HuH-7.5 (cell line): ENCODE data around the gene TBC1D8.

Source experiments
- DNase-seq: peaks from one replicate; pipeline ENCODE4 v3.0.0; 2011; ENCODE audit warnings: low spot score

TBC1D8 gene

GRCh38 chr2:100976061-100976460, 175.1 kb downstream of the TBC1D8 start:
- no peak for DNase-seq

GRCh38 chr2:100975521-100975785, 175.7 kb downstream of the TBC1D8 start:
- DNase-seq, result no peak

GRCh38 chr2:100974712-100975520, 176.3 kb downstream of the TBC1D8 start:
- no peak for DNase-seq

- no peak for DNase-seq
Measured at GRCh38 chr2:100972452-100972851, 178.7 kb downstream of the TBC1D8 start.

GRCh38 chr2:100971221-100971620, 180.0 kb downstream of the TBC1D8 start:
- no peak for DNase-seq

GRCh38 chr2:100969998-100970397, 181.2 kb downstream of the TBC1D8 start:
- DNase-seq, result no peak

GRCh38 chr2:100968146-100969145, 182.7 kb downstream of the TBC1D8 start:
- DNase-seq, result no peak

- no peak for DNase-seq
Measured at GRCh38 chr2:100967716-100968115, 183.5 kb downstream of the TBC1D8 start.

GRCh38 chr2:100965596-100965995, 185.6 kb downstream of the TBC1D8 start:
- no peak for DNase-seq

- no peak for DNase-seq
Measured at GRCh38 chr2:100964681-100965169, 186.5 kb downstream of the TBC1D8 start.

- no peak for DNase-seq
Measured at GRCh38 chr2:100964222-100964621, 187.0 kb downstream of the TBC1D8 start.

- DNase-seq, result no peak
Measured at GRCh38 chr2:100963026-100963375, 188.2 kb downstream of the TBC1D8 start.

- no peak for DNase-seq
Measured at GRCh38 chr2:100962366-100963025, 188.7 kb downstream of the TBC1D8 start.

GRCh38 chr2:100960688-100961087, 190.5 kb downstream of the TBC1D8 start:
- DNase-seq, result no peak

- no peak for DNase-seq
Measured at GRCh38 chr2:100959225-100959880, 191.8 kb downstream of the TBC1D8 start.

- no peak for DNase-seq
Measured at GRCh38 chr2:100957996-100958653, 193.1 kb downstream of the TBC1D8 start.
